Ecto neural progenitor cell (in vitro differentiated cells): ENCODE data around the gene CEP70.
"Not testable (repeated sequence)": the region's sequence is repeated elsewhere in the genome, so short reads cannot be mapped to it uniquely, and the experiment has no call there.

Experiments
- DNase-seq: peaks from one replicate; pipeline ENCODE4 v3.0.0-alpha.2; 2018; ENCODE audit warnings: low spot score

Gene CEP70

GRCh38 chr3:138469874-138470273 lies 124.2 kb downstream of the CEP70 start:
- no peak for DNase-seq

GRCh38 chr3:138468886-138469285 lies 125.2 kb downstream of the CEP70 start:
- DNase-seq: no peak

- no peak for DNase-seq
Observed at GRCh38 chr3:138468451-138468850, 125.6 kb downstream of the CEP70 start.

GRCh38 chr3:138467931-138468330 lies 126.1 kb downstream of the CEP70 start:
- no peak for DNase-seq

- DNase-seq: no peak
Observed at GRCh38 chr3:138465925-138466324, 128.1 kb downstream of the CEP70 start.

GRCh38 chr3:138465451-138465850 lies 128.6 kb downstream of the CEP70 start:
- peak; percentile 37 for DNase-seq

GRCh38 chr3:138464491-138464860 lies 129.6 kb downstream of the CEP70 start:
- DNase-seq: peak; percentile 28

- no peak for DNase-seq
Observed at GRCh38 chr3:138463724-138464490, 130.2 kb downstream of the CEP70 start.

- peak; percentile 28 for DNase-seq
Observed at GRCh38 chr3:138461896-138462295, 132.2 kb downstream of the CEP70 start.

GRCh38 chr3:138461246-138461645 lies 132.8 kb downstream of the CEP70 start:
- peak; percentile 29 for DNase-seq

- DNase-seq: no peak
Observed at GRCh38 chr3:138460536-138461205, 133.4 kb downstream of the CEP70 start.

GRCh38 chr3:138459619-138460535 lies 134.2 kb downstream of the CEP70 start:
- peak; percentile 38 for DNase-seq

GRCh38 chr3:138458774-138459499 lies 135.1 kb downstream of the CEP70 start:
- DNase-seq: peak; percentile 33

- DNase-seq: no peak
Observed at GRCh38 chr3:138457863-138458735, 136.0 kb downstream of the CEP70 start.

- peak; percentile 27 for DNase-seq
Observed at GRCh38 chr3:138456961-138457862, 136.8 kb downstream of the CEP70 start.

GRCh38 chr3:138455801-138456716 lies 138.0 kb downstream of the CEP70 start:
- peak; percentile 35 for DNase-seq

- not testable (repeated sequence) for DNase-seq
Observed at GRCh38 chr3:138453940-138454339, 140.1 kb downstream of the CEP70 start.

- peak; percentile 47 for DNase-seq
Observed at GRCh38 chr3:138452436-138452835, 141.6 kb downstream of the CEP70 start.
